DMS153 (cell line): ENCODE data around the gene BRINP2.

Experiments used
- DNase-seq: peaks from one replicate; lab custom pipeline; 2025; lab: John Stamatoyannopoulos, UW

BRINP2 gene

DNA sequence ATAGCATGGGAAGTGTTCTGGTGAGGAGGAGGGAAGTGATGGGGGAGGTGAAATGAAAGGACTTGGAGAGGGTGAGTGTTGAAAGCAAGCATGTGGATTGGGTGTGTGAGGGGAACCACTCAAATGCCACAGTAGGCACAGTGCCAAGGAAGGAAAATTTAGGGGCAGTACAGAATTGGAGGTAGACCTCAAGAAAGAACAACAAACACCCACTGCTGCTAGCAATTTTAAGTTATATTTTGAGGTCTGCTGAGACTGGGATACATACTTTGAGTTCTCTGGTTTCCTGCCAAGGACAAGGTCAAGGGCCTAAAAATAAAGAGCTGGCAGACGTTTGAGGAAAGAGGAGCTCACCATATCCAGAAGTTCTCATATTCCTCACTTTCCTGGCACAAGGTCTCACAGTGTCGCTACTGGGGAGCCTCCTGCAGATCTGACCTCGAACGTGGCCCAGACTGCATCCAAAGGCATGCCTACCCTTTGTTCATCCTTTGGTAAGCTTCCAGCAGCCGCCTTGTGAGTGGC, 104.0 kb downstream of the BRINP2 start:
- no peak for DNase-seq

DNA sequence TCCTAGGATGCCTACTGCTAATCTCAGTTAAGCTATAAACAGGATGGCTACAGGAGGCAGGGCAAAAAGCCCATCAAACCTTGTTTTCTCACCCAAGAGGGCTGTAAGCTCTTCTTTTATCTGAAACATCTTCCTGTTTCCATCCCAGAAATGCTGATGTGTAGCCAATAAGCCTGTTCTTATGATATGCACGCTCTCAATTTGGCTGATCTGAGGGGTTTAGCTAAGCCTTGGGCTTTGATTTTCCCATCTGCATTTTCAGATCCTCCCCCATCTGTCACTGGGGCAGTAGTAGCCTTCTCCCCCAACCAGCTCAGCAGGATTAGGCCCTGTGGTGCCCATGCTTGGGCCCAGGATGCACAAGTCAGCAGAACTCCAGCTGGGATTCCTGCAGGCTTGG, 105.0 kb downstream of the BRINP2 start:
- no peak for DNase-seq

DNA sequence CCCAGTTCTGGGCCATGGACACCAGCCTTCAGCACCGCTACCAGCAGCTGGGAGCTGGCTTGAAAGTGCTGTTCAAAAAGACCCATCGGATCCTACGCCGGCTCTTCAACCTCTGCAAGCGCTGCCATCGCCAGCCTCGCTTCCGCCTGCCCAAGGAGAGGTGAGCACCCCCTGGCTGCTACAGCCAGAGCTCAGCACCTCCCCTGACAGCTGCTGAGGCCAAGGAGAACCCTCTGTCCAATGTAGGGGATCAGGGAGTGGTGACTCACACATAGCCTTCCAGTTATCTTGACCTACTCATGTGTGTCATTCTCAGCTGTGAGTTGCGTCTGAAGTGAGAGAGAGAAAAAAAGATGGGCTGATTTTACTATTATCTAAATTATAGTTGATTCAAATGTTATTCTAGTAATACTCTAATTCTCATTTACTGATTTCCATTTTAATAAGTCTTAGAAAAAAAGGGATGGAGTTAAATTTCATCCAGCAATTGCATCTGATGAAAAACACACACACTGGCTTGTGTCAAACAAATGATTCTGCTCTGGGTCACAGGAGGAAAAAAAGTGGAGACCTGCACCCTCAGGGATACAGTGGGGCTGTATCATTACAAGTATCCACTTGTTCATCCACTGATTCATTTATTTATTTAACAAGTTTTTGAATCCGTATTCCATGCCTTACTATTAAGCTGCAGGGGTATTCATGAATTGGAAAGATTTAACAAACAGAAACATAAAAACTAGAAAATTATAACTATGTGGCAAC, 108.0 kb downstream of the BRINP2 start:
- no peak for DNase-seq

GRCh38 chr1:177281901-177282300, 111.1 kb downstream of the BRINP2 start:
- DNase-seq: no peak

DNA sequence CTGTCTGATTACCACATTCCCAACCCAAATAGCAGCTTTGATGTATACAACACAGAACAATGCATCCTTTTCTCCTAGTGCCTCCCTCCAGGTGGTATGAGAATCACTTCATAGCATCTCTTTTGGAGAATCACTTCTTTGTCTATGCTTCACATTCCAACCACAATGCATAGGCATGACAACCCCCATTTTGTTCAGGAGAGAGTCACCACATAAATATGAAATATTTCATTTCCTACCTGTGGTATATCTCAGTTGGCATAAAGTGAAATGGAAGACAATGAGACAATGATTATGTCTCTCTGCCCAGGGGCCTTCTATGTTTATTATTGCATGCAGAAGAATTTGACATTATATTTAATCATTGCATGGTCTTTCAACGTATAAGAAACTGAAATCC, 112.2 kb downstream of the BRINP2 start:
- no peak for DNase-seq

DNA sequence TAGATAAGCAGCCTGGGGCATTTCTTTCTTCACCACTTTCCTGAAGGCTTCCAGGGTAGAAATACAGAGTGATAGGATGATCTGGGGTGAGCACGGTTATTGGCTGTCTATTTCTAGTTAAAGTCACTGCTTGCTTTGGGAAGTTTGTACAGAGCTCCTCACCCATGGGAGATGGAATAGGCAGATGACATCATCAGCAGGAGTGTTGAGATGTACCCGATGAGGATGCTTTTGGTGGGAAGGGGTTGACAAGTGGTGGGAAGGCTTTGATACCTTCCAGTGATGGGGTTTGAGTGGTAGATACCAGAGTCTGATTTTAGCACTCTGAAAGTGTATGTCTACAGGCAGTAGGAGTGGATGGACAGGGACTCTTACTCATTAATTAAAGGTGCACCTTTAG, 112.6 kb downstream of the BRINP2 start:
- no peak for DNase-seq

DNA sequence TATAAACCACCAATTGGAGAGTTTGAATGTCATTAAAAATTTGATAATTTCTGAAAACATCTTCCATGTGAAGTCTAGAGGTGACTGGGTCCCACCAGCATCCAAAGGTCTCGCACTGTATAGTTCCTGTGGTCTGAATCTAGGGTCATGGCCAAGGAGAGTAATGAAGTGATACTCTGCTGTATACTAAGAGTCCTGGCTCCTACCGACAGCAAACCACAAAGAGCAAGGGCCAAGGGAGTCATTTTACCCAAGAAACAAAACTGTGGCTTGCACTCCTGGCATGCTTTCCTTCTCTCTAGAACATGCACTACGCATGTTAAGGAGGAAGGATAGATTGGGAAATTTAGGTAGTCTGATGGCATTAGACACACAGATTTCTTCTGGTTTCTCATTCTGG, 115.6 kb downstream of the BRINP2 start:
- DNase-seq: no peak

DNA sequence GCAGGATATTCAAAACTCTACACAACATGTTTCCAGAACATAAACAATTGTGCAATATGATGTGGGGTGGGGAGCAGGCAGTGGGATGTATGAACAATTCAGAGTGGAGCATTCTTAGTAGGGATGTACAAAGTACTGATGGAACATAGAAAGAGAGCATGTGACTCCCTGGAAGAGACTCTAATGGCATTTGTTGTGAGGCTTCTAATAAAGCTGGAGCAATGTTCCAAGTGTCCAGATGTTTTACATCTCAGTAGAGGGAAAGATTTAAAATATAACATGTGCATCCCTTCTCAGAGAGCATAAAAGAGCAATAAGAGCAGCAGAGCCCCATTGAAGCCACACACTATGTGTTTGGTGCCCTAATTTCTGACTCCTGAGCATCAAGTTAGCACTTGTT, 116.5 kb downstream of the BRINP2 start:
- no peak for DNase-seq

DNA sequence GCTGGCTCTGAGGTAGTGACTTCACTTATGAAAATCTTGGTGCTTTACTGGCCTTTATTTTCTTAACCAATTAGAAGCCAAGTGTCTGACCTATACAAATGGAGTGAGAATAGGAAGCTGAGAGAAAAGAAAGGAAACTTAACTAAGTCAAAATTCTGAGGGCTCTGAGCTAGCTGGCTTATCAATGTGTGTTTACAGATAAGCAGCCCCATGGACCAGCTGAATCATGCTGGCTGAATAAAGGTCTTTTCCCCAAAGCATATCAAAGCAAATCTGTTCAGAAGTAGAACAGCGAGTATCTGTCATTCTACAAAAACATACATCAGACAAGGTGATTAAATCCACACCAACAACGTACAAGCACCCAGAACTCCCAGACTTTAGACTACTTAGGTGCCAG, 117.2 kb downstream of the BRINP2 start:
- DNase-seq: no peak

DNA sequence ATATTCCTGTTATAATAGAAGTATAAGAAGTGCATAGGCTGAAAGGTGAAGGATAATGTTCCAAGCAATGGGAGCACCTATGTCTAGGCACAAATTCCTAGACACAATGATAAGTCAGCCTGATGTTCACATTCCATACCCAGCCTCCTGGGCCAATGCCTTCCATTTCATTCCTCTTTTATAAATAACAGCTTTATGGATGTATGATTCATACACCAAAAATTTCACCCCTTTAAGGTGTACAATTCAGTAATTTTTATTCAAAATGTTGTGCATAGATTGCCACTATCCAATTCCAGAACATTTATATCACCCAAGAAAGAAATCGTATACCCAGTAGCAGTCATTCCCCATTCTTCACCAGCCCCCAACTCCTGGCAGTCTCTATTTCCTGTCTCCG, 118.8 kb downstream of the BRINP2 start:
- DNase-seq: no peak

DNA sequence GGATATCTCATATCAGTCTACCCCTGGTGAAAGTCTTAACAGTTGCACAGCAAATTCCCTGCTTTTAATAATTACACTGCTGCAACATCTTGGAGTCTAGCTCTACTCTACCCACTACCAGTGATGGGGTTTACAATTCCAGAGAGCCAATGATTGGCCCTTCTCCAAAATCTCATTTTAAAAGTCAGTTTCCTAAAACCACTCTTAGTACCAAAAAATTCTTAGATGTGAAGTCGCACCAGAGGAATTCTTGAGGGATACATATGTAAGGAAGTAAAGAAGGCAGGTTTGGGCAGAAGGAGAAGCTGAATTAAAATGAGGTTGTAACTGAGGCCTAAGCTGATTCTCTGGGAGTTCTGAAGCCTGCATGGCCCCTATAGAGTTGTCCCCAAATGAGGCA, 129.7 kb downstream of the BRINP2 start:
- no peak for DNase-seq

- no peak for DNase-seq
Observed at GRCh38 chr1:177301425-177302124, 130.8 kb downstream of the BRINP2 start.

- DNase-seq: no peak
Observed at GRCh38 chr1:177302357-177303044, 131.7 kb downstream of the BRINP2 start.

- DNase-seq: no peak
Observed at GRCh38 chr1:177305040-177306018, 134.6 kb downstream of the BRINP2 start.

DNA sequence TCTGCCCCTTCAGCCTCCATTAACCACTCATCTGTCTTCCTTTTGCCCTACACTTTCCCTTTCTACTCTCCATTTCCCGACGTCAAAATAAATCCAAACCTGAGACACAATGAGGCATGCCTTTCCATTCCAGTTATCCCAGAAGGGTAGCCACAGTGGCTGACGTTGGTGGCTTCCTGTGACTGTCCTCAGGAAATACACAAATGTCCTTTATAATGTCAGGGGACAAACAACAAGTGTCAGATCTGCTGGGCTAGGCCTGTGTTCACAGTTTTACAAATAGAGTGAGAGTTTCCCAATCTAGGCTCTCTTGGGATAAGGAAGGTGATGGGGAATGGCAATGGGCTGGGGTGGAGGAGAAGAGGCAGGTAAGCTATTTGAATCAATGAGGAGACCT, 135.3 kb downstream of the BRINP2 start:
- DNase-seq: no peak

DNA sequence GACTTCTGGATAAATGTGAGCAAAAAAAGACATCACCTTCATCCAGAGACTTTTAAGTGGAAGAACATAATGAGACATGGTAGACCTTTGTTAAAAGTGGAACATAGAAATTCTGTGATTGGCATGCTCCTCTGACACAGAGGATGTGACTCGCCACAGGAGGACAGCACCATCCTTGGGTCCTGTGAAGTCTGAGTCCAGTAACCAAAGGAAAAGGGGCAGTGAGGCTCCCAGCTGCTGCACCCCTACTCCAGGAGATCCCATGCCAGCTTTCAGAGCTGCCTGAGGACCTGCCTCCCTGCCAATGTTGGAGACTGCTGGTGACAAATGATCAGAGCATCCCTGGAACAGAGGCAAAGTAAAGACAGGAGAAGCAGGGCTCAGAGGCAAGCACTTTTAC, 136.2 kb downstream of the BRINP2 start:
- DNase-seq: no peak

DNA sequence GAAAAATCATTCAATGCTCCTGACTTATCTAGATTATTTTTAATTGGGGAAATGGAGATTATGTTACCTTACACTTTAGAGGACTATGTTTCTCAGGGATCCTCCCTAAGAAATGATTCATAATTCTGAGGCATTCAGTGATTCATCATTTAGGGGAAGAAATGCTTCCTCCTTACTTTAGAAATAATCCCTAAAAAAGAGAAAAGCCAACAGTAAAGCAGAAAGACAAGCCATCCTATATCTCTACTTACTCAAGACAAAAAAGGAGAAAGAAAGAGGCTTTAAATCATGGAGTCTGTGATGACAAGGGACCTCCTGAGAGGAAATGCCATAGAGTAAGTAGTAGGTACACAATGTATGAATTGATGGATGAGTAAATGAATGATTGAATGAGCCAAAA, 137.0 kb downstream of the BRINP2 start:
- DNase-seq: no peak

GRCh38 chr1:177309880-177310279, 139.1 kb downstream of the BRINP2 start:
- DNase-seq: no peak

GRCh38 chr1:177310326-177310725, 139.6 kb downstream of the BRINP2 start:
- no peak for DNase-seq

DNA sequence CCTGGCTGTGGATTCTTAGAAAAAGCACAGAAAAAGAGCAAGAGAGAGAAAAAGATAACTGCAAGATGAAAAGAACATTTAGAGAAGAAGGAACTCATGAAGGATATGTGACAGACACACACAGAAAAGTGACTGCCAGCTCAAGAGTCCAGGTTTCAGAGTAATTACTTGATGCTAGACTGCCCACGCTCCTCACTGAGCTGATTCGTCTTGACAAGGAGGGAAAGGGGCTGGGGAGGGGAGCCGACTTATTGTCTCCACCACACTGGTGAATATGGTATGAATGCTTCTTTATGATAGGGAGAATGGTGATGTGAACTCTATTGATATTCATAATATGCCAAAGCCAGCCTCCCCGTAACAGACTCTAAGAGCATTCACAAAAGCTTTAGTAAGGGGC, 140.4 kb downstream of the BRINP2 start:
- DNase-seq: no peak

DNA sequence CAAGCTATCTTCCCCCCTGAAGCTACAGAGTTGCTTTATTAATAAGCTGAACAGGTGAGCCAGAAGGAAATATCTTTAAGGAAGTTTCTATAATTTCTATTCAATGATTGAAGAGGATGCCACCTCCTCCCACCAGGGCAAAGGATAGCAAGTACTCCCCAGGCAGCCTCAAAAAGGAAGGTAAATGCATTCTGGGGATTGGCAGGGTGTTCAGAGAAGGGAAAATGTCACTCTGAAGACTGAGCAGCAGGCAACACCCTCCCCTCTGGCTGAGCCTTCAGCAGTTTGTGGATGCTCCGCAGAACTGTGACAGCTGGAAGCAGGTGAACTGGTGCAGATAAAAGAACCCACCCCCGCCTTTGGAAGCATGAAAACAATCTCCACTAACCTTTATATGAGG, 140.8 kb downstream of the BRINP2 start:
- no peak for DNase-seq

DNA sequence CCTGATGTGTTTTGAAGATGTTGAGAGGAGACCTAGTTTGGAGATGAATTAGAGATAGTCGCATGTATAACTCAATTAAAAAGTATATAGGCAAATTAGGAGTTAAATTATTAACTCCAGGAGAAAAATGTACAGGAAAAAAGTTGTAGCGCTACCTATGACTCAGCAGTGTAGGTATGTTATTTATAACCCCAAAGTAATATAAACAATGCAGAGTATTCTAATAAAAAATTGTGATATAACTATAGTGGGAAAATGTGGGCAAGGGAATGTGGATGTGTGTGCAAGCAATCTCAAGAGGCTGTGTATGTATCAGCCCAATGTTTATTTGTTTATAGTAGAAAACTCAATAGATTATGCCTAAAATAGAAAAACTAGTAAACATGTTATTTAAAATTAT, 144.5 kb downstream of the BRINP2 start:
- no peak for DNase-seq
